ENCODE data around the gene CCDC92.
A peak's percentile ranks its signal among the peaks of the same experiment; 100 is the strongest.

Gene CCDC92

DNA sequence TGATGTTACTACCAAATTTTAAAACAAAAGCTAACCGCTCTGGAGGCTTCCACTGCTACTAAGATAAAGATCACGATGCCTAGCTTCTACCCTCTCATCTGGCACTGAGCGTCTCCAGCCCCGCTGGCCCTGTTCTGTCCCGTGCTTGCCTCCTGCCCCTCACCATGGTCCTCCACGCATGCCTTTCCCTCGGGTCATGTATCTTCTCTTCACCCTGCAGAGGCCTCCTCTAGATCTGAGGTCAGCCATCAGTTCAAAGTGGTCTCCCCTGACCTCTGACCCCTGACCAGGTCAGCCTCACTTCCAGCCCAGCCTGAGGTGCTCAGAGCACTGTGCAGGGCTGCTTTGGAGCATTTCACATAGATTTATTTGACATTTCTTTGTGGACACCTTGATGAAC is 28.7 kb upstream of the CCDC92 start:
- no peak for DNase-seq

DNA sequence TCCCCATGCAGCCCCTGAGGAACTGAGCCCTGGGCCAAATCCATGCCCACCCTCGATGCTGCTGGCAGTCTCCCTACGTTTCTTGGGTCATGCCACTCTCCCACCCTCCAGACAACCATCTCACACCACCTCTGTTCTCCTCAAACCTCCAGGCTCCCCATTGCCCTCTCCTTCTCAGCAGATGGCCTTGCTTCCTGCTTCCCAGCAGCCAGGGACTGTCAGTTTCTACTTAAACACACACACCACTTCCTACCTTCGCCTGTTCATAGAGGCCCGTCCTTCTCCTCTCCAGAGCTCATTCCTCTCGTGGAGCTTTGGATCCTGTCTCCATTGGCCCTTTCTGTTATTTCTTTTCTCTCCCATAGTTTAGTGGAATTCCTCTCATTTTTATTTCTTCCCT is 27.5 kb upstream of the CCDC92 start:
- DNase-seq = no peak

DNA sequence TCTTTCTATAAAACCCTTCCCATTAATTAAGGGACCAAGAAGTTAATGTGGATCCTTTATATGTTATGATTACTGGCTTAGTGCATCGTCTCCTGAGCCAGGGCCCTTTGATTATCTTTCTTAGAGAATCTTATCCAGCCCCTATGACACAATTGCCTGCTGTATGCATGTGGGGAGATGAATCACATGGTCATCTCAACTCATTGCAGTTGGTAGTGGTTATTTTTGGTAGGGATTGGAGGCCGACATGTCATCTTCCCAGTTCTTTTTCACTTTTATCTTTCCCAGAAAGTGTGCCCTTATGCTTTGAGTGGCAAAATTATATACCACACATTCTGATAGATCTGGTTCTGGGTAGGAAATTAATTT is 26.3 kb upstream of the CCDC92 start:
- no peak for DNase-seq

DNA sequence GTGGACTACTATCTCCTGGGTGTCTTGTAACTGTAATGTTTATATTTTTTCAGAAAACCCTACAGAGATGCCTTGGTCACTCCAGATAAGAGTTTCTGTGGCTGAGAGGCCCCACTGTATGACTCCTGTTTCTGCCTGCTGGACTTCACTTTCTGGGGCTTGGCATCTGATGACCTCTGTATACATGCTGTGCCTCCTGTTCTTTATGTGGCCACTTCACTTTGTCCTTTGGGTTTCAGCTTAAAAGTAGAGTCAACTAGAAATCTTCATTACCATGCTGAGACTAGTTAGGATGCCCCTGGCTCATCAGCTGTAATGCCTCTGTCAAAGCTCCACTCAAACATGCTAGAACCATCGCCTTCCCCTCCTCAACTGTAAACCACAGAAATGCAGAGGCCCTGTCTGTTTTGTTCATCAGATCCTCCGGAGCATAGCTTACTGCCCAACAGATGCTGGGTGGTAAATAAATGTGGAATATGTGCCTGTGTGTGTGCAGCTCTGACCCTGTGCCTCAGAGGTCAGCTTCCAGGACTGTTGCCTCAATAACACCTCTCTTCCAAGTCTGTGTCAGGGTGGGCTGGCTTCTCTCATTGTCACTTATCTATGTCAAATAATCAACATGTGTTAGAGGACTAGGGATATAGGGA is 25.8 kb upstream of the CCDC92 start:
- no peak for DNase-seq

DNA sequence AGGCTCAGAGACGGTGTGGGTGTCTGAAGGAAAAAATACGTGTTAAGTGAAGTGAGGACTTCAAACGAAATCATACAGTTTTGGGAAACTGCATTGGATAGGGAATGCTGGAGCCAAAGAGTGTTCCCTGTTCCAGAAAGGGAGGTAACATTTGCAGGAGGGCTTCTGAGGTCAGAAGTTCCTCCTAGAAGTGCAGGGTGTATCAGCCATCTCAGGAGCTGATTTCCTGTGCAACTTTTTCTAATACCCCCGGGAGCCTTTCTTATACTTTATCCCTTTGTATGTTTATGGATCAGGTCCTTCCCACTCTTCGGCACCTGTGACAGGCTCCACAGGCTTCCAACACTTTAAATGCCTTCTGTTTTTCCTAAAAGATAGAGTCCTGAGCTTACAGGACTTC is 25.3 kb upstream of the CCDC92 start:
- no peak for DNase-seq

DNA sequence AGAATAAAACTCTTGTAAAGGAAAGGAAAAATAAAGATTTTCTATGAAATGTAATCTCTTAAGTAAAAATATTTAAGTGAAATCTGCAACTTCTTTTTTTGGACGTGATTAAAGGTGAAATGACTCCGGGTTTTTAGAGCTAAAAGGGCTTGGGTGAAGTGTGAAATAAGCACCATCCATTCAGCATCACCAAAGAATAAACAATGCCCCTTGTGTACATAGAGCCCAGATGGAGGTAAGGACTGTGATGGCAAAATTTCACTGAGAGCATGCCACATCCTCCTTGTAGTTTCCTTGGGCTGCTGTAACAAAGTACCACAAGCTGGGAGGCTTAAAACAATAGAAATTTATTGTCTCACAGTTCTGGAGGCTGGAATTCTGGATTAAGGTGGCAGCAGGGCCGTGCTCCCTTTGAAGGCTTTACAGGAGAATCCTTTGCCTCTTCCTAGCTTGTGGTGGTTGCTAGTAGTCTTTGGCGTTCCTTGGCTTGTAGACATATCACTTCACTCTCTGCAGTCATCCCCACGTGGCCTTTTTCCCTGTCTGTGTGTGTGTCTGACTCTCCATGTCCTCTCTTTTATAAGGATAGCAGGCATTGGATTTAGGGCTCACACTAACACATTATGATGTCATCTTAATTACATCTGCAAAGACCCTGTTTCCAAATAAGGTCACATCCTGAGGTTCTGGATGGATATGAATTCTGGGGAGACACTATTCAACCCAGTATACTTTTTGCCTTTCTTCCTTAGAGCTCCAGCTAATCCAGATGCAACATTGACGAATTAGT is 24.6 kb upstream of the CCDC92 start:
- no peak for DNase-seq

DNA sequence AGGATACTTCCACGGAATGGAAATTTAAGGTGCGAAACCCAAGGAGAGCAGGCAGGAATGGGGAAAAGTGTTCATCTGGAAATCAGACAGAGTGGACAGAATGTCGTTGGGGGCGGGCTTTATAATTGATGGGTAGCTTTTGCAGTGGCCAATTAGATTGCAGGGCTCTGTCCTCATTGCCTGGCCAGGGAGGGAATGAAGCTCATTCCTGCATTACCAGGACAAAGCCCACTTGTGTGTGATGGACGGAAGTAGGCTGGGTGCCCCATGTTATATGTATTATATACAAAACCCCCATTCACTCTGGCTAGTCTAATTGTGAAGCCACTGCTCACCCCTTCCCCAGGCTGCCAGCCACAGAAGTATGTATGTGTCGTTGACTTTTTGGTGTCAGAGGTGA is 23.9 kb upstream of the CCDC92 start:
- no peak for DNase-seq

DNA sequence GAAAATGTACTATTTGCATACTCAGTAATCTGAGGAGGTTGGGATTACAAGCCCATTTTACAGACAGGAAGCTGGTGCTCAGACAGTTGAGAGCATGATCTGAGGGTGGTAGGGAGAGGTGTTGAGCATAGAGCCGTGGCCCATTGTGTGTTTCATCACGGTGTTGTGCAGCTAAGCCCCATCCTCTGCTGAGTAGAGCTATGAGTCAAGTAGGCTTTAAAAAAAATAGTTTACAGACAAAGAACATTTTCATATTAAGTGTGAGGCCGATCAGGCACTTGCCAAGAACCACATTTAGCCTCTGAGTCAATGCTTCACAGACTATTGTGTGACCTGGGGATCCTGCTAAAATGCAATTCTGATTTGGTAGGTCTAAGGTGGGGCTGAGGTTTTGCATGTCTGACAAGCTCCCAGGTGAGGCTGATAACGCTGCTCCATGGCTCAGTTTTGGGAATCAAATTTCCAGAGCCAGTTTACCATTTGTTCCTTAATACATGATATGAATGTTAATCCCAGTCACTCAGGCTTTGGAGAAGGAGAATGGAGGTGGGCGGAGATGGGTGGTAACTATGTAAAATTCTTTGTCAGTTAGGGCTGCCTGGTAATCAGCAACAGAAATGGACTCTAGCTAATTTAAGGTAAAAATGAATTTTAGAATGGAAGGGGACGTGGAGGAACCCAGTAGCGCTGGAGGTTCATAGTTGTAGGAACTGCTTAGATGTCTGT is 22.6 kb upstream of the CCDC92 start:
- DNase-seq = no peak

DNA sequence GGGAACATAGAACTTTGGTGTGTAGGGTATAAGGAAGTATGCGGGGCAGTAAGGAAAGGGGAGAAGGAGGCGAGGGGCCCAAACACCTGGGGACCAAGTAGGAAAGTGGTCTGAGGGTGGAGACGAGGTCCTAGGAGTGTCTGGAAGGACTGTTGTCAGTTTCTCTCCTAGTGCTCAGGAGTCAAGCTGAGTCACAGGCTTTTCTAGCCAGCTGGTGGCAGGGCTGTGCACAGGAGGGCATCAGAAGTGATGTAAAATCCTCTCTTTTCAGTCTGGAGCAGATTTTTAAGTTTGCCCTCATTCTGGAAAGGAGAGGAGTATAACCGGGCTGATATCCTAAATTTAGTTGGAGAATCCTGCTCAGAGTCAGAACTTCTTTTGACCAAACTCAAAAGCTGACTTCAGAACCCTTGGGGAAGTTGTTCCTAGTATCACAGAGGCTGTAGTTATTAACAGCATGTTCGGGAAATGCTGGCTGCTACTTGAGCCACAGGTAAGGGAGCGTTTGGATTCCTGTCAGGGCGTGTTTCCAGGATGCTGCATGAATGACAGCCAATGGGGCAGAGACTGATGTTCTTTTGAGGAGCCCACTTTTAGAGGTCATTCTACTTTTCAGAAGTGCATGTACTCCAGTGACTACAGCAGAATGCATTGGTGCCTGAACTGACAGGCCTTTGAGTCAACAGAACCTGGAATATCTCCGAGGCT is 19.6 kb upstream of the CCDC92 start:
- no peak for DNase-seq

DNA sequence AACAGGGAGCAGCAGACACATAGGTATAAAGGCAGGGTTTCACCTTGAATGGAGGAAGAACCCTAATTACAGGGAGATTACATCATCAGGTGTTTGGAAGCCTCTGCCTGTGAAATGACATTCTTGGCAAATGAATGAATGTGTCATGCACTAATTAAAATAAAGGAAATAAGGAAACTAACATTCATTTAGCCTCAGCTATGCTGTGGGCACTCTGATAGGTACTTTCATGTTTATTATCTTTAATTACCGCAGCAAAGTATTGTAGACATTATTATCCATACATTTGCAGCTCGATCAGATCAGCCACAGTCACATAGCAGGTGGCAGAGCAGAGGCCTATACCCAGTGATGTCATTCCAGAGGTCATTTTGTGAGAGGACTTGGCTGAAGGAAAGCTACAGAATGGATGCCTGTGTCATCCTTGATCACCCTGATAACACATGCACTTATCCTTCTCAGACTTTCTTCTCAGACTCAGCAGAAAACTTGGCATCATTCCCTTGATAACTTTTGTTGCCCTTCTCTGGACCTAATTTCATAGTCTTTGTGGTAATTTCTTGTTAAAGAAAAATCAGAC is 18.8 kb upstream of the CCDC92 start:
- DNase-seq = no peak

DNA sequence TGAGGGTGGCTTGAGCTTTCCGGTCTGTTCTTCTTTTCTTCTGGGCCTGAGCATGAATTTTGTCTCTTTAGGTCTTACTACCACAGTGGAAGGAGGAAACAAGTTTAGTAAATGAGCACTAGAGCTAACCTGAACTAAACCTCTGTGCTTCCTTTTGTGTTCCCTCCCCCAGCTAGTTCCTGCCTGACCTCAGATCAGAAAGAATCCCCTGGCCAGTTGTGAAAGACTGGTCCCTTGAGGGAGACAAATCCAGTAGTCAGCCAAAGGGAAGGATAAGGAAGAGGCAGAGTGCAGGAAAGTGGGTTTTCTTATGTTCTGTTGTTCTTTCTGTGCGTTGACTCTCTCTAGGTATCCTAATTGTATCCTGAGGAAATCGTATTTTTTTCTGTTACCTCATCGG is 17.9 kb upstream of the CCDC92 start:
- no peak for DNase-seq

DNA sequence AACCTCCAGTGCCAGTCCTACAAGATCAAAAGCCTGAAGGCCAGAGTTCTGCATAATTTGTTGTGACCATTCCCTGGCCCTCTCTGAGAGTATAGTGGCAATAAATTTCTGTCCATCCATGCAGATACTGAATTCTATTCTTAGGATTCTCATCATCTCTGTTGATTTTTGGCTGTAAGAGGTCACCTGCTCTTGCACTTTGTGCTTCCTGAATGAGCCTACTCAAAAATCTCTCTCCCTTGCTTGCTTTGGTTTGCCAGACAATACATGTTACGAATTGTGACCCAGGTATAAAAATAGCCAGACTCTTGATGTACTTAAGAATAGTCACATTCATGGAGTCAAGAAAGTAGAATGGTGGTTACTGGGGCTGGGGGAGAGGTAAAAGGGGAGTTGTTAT is 17.1 kb upstream of the CCDC92 start:
- no peak for DNase-seq

DNA sequence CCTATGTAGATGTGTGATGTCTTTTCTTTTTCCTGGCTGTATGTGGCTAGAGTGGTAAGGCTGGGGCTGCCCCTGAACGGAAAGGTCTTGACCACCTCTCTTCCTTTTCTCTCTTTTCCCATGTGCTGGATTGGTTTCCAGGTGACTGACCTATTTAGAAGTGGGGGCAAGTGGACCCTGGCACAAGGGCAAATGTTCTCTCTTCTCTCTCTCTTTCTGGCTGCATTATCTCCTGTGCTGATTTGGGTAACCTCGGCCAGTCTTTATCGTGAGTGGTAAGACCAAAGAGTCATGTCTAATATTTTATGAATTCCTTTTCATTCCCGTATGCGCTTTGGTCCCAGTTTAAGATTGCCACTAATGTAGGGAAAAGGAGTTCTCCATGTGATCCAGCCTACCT is 16.5 kb upstream of the CCDC92 start:
- DNase-seq = no peak

DNA sequence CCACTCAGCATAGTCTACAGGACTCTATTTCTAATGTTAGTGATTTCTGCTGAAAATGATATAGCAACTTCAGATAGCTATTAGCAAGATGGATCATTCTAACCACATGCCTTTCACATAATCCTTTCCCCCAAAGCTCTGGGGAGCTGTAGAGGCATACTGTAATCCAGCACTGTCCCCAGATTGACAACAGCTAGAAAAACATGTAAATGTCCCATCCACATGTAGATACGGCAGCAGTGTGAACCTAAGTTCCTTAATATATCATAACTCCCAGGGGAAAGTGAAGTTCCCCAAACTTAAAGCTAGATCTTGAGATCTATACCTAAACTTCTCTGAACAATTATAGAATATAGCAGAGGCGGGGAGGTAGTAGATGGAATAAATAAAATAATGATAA is 14.4 kb upstream of the CCDC92 start:
- DNase-seq = no peak

DNA sequence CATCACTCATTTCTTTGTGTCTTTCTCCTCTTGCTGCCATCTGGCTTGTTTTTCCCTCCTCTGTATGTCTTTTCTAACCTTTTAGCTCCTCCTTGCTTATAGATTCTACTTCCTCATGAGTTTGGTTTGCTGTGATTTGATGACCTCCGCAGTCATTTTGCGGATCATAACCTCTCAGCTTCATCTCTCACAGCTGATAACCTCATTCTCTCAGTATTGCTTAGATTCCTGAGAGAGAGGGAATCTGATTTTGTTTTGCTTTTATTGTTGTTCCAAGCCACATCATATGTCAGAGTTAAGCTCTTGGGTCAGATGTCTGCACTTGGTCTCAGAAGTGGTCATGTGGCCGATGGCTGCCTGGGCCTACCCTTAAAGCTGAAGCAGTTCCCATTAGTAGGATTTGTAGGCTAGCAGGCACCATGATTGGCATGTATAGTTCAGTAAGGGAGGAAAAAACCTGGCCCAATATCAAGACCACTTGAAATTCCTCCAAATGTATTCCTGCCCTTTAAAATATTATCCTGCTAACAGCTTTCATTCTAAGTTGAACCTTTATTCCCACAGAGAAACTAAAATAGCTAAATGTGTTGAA is 13.8 kb upstream of the CCDC92 start:
- no peak for DNase-seq

DNA sequence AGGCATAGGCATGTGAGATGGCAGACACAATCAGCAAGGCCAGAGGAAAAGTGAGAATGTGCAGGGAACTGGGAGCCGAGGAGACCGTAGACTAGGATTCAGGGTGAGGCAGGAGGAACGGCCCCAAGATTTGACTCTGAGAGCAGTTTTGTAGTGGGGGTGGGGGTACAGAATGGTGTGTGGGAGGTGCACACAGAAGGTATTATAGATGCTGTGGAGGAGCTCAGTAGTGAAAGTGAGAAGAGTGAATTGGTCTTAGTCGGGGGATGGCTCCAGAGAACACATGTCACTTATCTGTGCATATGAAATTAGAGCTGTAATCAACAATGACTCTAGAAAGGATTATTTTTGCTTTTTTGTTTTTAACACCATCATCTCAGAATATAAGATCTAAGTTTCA is 12.3 kb upstream of the CCDC92 start:
- no peak for DNase-seq

DNA sequence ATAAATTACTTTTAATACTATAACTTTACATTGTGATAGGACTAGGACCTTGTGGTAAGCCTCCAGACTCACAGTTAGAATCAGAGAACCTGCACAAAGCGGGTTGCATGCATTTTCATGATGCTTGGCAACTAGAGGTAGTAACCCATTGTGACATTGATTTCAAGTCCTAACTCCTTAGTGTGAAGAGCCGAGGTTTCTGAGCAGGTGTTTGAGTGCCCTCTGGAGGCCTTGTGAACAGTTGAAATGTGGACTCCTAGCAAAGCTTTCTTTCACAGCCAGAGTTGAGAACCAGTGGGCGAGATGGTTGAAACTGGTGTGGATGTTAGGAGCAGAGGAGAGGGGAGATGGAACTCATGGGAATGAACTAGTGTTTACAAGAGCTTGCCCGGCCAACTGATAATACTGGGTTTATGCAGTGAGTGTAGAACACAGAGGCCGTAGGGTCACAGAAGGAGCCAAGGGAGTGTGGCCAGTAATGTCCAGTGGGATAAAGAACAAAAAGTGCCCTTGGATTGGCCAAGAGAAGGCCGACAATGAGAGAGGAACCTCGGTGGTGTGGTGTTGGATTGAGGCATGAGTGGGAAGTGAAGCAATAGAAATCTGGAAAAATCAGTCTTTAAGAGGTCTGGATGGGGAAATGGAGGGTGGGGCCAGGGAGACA is 11.3 kb upstream of the CCDC92 start:
- no peak for DNase-seq

DNA sequence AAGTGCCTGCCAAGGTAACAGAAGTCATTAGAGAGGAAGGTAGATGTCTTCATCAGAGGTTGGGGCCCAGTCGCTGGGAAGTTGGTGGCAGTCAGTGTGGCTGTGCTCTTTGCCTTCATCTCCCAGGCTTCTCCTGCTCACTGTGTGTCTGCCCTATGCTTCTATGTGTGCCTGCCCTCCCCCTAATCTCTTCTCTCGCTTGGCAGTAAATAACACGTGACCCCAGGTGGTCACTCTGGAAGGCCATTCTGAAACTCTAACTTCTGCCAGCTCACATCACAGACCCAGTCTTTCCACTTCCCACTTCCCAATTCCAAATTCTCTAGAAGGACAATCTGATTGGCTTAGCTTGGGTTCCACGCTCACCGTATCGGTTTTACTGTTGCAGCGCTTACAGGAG is 9.6 kb upstream of the CCDC92 start:
- no peak for DNase-seq

DNA sequence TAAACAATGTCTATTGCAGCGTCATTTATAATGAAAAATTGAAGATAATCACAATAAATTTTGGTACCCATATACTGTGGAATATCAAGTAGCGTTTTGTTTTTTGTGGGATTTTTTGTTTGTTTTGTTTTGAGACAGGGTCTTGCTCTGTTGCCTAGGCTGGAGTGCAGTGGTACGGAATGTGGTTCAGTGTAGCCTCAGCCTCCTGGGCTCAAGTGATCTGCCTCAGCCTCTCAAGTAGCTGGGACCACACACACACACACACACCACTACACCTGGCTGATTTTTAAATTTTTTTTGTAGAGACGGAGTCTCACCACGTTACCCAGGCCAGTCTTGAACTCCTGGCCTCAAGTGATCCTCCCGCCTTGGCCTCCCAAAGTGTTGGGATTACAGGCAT is 6.9 kb upstream of the CCDC92 start:
- no peak for DNase-seq

DNA sequence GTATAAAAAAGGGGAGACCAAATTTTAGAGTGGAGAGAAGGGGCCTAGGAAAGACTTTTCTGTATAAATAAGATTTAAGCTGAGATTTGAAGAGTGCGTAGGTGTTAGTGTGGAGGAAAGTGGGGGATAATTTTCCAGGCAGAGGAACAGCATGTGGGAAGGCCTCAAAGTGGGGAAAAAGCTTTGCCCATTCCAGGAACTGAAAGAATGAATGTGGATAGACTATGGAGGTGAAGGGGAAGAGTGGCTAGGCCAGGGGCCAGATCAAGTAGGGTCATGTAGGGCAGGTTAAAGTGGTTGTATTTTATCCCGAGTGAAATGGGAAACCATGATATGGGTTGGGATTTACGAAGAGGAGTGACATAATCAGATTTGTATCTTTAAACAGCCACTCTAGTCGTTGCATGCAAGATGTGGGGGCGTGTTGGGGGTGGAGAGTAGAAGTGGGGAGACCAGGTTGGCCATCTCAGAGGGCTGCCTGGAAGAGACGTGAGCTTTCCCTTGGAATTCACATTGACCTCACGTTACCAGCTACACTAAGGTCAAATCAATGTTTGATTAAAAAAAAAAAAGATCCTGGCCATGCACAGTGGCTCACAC is 3.7 kb upstream of the CCDC92 start:
- no peak for DNase-seq

DNA sequence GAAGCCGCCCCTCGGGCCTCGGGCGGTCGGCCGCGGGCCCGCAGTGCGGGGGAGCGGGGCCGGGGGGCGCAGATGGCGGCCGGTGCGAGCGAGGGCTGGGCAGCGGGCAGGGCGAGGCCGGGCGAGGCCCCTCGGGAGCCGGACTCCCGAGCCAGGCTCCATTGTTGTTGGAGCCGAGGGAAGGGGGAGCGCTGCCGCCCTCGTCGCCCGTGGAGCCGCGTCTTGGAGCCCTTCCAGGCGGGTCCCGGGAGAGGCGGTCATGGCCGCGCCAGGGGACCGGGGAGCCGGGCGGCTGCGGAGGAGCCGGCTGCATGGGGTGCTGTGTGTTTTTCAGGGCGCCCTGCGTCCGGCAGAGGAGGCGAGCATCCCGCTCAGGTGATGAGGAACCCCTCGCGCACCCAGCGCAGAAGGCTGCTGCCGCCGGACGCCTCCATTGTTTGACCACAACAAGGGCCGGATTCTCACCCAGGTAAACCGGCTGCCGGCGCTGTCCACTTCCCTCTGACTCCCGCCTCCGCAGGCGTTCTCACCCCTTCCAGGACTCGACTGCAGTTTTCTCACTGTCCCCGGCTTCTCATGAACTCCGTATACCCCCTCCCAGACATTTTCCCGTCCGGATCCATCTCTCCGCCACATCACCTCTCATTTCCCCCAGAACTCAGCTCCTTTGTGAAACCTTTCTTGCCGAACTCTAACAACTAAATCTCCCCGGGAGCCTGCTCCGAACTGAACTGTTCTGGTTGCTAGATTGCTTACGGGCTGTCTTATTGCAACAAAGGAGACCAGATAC is 1.1 kb upstream of the CCDC92 start:
- peak; percentile 45 for DNase-seq

Measured in right hindlimb (tissue), 1 donor.